SU-DHL-6 (cell line): Measurements from ENCODE around the gene AOAH.

Experiments
- H2AFZ ChIP-seq: fragments of 200-600 bp; sonication (generic); 2 replicates; pipeline ENCODE4 v1.6.1; 2014; ENCODE audit warnings: low read depth, mild to moderate bottlenecking, moderate library complexity, mixed read lengths, antibody characterized with exemption, low read length; ENCODE audit not compliant: severe bottlenecking
- H3F3A ChIP-seq: fragments of 200-600 bp; shearing (Covaris generic); 2 replicates; pipeline ENCODE4 v1.6.0; 2016; ENCODE audit warnings: antibody characterized with exemption, mild to moderate bottlenecking; ENCODE audit not compliant: insufficient read depth
- H3K27ac ChIP-seq: fragments of 200-600 bp; sonication (generic); 2 replicates; pipeline ENCODE4 v1.5.1; 2016; ENCODE audit warnings: low read depth, mild to moderate bottlenecking, low read length, moderate library complexity, mixed read lengths
- H3K27me3 ChIP-seq: fragments of 200-600 bp; sonication (generic), shearing (Covaris generic); 2 replicates; pipeline ENCODE4 v1.6.0; 2014; ENCODE audit warnings: mild to moderate bottlenecking, low read length
- H3K36me3 ChIP-seq: fragments of 200-600 bp; sonication (generic); 2 replicates; pipeline ENCODE4 v1.6.1; 2014; ENCODE audit warnings: mild to moderate bottlenecking, low read length, mixed read lengths
- H3K4me2 ChIP-seq: fragments of 300-600, 200-600 bp; shearing (Covaris generic), sonication (generic); 2 replicates; pipeline ENCODE4 v1.6.0; 2014; ENCODE audit warnings: low read length, low read depth, mild to moderate bottlenecking; ENCODE audit not compliant: poor library complexity, severe bottlenecking
- H3K4me3 ChIP-seq: fragments of 200-600 bp; sonication (generic); 2 replicates; pipeline ENCODE4 v1.5.1; 2014; ENCODE audit warnings: antibody characterized with exemption, low read length, mild to moderate bottlenecking, mixed read lengths; ENCODE audit not compliant: insufficient read depth, poor library complexity, severe bottlenecking
- H3K79me2 ChIP-seq: fragments of 200-600 bp; sonication (generic); 2 replicates; pipeline ENCODE4 v1.6.1; 2014; ENCODE audit warnings: mild to moderate bottlenecking, low read length, moderate library complexity; ENCODE audit not compliant: insufficient read depth
- H3K9ac ChIP-seq: fragments of 200-600 bp; sonication (generic); 2 replicates; pipeline ENCODE4 v1.7.0; 2014; ENCODE audit warnings: mild to moderate bottlenecking, low read length
- H3K9me2 ChIP-seq: fragments of 200-600 bp; sonication (generic); replicated peaks from 2 replicates; pipeline ENCODE4 v1.6.1; 2014; ENCODE audit warnings: low read length; ENCODE audit not compliant: insufficient read depth
- H3K9me3 ChIP-seq: fragments of 200-600 bp; sonication (generic); 2 replicates; pipeline ENCODE4 v1.6.1; 2014; ENCODE audit warnings: low read length, mixed read lengths; ENCODE audit not compliant: insufficient read depth
- H4K20me1 ChIP-seq: fragments of 200-600 bp; sonication (generic); 2 replicates; pipeline ENCODE4 v1.6.1; 2014; ENCODE audit warnings: low read depth, mild to moderate bottlenecking, antibody characterized with exemption, low read length, moderate library complexity, mixed read lengths
- EZH2phosphoT487 ChIP-seq: fragments of 200-600 bp; sonication (generic), shearing (Covaris generic); conservative IDR thresholded peaks from 2 replicates; pipeline ENCODE4 v1.6.1; 2018; ENCODE audit warnings: mild to moderate bottlenecking, antibody characterized with exemption, low read length, moderate library complexity, mixed read lengths
- TF ChIP-seq, protein P1 (sequence below): fragments of 200-600 bp; sonication (generic); IDR thresholded peaks from one replicate; pipeline ENCODE4 v1.5.1; 2017; ENCODE audit warnings: antibody characterized with exemption, mild to moderate bottlenecking, low read length, moderate library complexity; ENCODE audit not compliant: insufficient read depth, poor library complexity, severe bottlenecking

Gene AOAH

DNA sequence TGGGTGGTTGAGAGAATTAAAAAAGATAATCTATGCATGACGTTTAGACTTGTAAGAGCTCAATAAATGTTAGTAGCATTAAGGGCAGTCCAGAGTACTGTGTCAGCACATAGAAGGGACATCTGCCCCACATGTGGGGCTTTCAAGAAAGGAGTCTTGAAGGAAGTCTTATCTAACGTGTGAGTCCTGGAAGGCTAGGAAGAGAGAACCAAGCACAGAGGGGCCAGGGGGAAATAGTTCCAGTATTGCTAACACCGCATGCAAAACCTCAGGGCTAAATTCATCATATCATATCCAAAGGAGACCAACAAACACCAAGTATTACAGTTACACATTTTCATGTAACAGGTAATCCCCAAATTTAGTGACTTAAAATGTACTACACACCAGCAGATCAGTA, 122.7 kb downstream of the AOAH start:
- Histone ChIP-seq H3K4me2 (no peak overlapping the region), H3K27me3 (no peaks in the 10 kb centered on the region), H3K9me3 (no peaks in the 10 kb centered on the region), H3K79me2 (no peaks in the 10 kb centered on the region), H3F3A (no peaks in the 10 kb centered on the region), H3K4me3 (no peak overlapping the region), H4K20me1 (no peaks in the 10 kb centered on the region), H3K36me3 (no peaks in the 10 kb centered on the region), H3K9ac (no peak overlapping the region), H3K27ac (no peak overlapping the region), H2AFZ (no peak overlapping the region), H3K9me2 (no peaks in the 10 kb centered on the region)
- no peak for TF ChIP-seq EZH2phosphoT487
- TF ChIP-seq, protein P1, sequence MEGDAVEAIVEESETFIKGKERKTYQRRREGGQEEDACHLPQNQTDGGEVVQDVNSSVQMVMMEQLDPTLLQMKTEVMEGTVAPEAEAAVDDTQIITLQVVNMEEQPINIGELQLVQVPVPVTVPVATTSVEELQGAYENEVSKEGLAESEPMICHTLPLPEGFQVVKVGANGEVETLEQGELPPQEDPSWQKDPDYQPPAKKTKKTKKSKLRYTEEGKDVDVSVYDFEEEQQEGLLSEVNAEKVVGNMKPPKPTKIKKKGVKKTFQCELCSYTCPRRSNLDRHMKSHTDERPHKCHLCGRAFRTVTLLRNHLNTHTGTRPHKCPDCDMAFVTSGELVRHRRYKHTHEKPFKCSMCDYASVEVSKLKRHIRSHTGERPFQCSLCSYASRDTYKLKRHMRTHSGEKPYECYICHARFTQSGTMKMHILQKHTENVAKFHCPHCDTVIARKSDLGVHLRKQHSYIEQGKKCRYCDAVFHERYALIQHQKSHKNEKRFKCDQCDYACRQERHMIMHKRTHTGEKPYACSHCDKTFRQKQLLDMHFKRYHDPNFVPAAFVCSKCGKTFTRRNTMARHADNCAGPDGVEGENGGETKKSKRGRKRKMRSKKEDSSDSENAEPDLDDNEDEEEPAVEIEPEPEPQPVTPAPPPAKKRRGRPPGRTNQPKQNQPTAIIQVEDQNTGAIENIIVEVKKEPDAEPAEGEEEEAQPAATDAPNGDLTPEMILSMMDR = no peak

DNA sequence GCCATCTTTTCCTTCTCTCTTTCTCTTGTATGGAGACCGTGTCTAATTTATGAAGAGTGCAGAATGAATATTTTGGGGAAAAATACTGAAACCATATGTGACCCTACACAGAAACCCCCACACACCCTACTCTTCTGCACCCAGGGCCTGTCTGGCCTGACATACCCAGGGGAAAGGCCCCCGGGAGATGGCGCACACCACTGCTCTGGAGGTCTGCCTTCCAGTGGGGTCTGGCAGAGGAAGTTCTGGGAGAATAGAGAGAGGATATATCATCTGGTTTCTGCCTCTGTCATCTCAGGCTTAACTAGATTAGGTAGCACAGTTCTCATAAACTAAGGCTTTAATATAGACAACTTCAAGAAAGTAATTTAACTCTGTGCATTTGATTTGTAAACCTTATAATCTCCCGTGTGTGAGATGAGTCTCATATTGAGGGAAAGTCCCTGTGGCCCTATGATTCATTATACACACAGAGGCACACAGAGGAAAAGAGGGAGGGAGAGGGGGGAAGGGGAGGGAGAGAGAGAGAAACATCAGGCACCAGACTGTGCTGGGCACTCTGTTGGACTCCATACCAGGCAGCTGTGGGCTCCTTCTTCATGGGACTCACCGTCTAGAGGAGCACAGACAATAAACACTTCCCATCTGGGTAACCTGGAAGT, 123.3 kb downstream of the AOAH start:
- no peaks in the 10 kb centered on the region for H3K36me3 ChIP-seq
- H2AFZ ChIP-seq = no peak overlapping the region
- H3K4me2 ChIP-seq = no peak overlapping the region
- H4K20me1 ChIP-seq = no peaks in the 10 kb centered on the region
- TF ChIP-seq, protein P1 = no peak
- TF ChIP-seq EZH2phosphoT487 = no peak
- H3F3A ChIP-seq = no peaks in the 10 kb centered on the region
- no peak overlapping the region for H3K4me3 ChIP-seq
- no peak overlapping the region for H3K27ac ChIP-seq
- H3K27me3 ChIP-seq = no peaks in the 10 kb centered on the region
- no peak overlapping the region for H3K9ac ChIP-seq
- no peaks in the 10 kb centered on the region for H3K9me2 ChIP-seq
- H3K9me3 ChIP-seq = no peaks in the 10 kb centered on the region
- no peaks in the 10 kb centered on the region for H3K79me2 ChIP-seq

DNA sequence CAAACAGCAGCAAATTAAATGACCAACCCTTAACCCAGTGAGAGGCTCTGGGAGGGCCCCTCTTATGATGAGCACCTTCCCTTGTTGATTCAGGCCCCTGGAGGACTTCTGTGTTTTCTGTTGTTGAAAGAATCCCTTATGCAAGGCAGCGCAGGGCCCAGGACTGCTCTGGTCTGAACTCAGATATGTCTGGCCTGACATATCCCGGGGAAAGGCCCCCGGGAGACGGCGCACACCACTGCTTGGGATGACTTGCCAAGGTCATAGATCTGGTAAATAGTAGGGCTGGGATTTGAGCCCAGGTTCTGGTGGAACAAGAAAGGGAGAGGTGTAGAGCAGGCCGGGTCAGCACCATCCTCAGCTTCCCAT, 124.0 kb downstream of the AOAH start:
- Histone ChIP-seq H3K9me3 (no peaks in the 10 kb centered on the region), H3K27ac (no peak overlapping the region), H4K20me1 (no peaks in the 10 kb centered on the region)

More for the DNA sequence above, 124.0 kb downstream of the AOAH start:
- Histone ChIP-seq H3K9me2 (no peaks in the 10 kb centered on the region), H3K79me2 (no peaks in the 10 kb centered on the region), H3K27me3 (no peaks in the 10 kb centered on the region), H3K36me3 (no peaks in the 10 kb centered on the region), H3K4me2 (no peak overlapping the region), H3K9ac (no peak overlapping the region), H3K4me3 (no peak overlapping the region), H2AFZ (no peak overlapping the region), H3F3A (no peaks in the 10 kb centered on the region)
- TF ChIP-seq EZH2phosphoT487 = no peak
- TF ChIP-seq, protein P1 = no peak
